HEK293T (cell line): ENCODE results near the gene FGFR1OP2.

Experiments used
- ARNT ChIP-seq: fragments of 450-650 bp; IDR thresholded peaks from 2 replicates; pipeline ENCODE4 v1.6.1; 2017; ENCODE audit warnings: mild to moderate bottlenecking
- BHLHE40 ChIP-seq: fragments of 450-650 bp; IDR thresholded peaks from 2 replicates; pipeline ENCODE4 v1.6.1; 2016; ENCODE audit warnings: mild to moderate bottlenecking, moderate library complexity, borderline replicate concordance
- CTBP1 ChIP-seq: fragments of 450-650 bp; IDR thresholded peaks from 2 replicates; pipeline ENCODE4 v1.6.1; 2016; ENCODE audit warnings: borderline replicate concordance
- ELF4 ChIP-seq: fragments of 450-650 bp; IDR thresholded peaks from 2 replicates; pipeline ENCODE4 v1.6.1; 2017; ENCODE audit warnings: antibody characterized with exemption
- FOXM1 ChIP-seq: fragments of 450-650 bp; IDR thresholded peaks from 2 replicates; pipeline ENCODE4 v1.6.1; 2017; ENCODE audit warnings: mild to moderate bottlenecking, borderline replicate concordance
- HDGF ChIP-seq: fragments of 450-650 bp; IDR thresholded peaks from 2 replicates; pipeline ENCODE4 v1.6.1; 2017; ENCODE audit warnings: antibody characterized with exemption, borderline replicate concordance
- LEF1 ChIP-seq: fragments of 450-650 bp; IDR thresholded peaks from 2 replicates; pipeline ENCODE4 v1.6.1; 2017; ENCODE audit warnings: mild to moderate bottlenecking, borderline replicate concordance
- NFRKB ChIP-seq: fragments of 450-650 bp; IDR thresholded peaks from 2 replicates; pipeline ENCODE4 v1.6.1; 2016; ENCODE audit warnings: mild to moderate bottlenecking, moderate library complexity
- PKNOX1 ChIP-seq: fragments of 450-650 bp; IDR thresholded peaks from 2 replicates; pipeline ENCODE4 v1.6.1; 2016
- SP1 ChIP-seq: fragments of 450-650 bp; IDR thresholded peaks from 2 replicates; pipeline ENCODE4 v1.6.1; 2017
- SUZ12 ChIP-seq: fragments of 450-650 bp; IDR thresholded peaks from 2 replicates; pipeline ENCODE4 v1.6.1; 2016; ENCODE audit warnings: mild to moderate bottlenecking
- TARDBP ChIP-seq: fragments of 450-650 bp; IDR thresholded peaks from 2 replicates; pipeline ENCODE4 v1.6.1; 2016
- ZNF384 ChIP-seq: fragments of 450-650 bp; IDR thresholded peaks from 2 replicates; pipeline ENCODE4 v1.6.1; 2016

GRCh38 chr12:27012239-27012981, 74.1 kb downstream of the FGFR1OP2 start:
- TF ChIP-seq SP1 = no peak
- no peak for TF ChIP-seq PKNOX1
- TF ChIP-seq ELF4 = no peak
- no peak for TF ChIP-seq CTBP1
- no peak for TF ChIP-seq LEF1
- TF ChIP-seq ARNT = no peak
- TF ChIP-seq SUZ12 = no peak
- TF ChIP-seq ZNF384 = no peak
- TF ChIP-seq BHLHE40 = no peak
- no peak for TF ChIP-seq NFRKB
- TF ChIP-seq FOXM1 = no peak
- TF ChIP-seq HDGF = no peak
- no peak for TF ChIP-seq TARDBP
